A673 (cell line): ENCODE measurements around the gene GRIPAP1.

Experiments used
- CTCF ChIP-seq: fragments of 300-800, 200-600 bp; sonication (generic); conservative IDR thresholded peaks from 2 replicates; pipeline ENCODE4 v1.5.1; 2017; ENCODE audit warnings: low read depth, mild to moderate bottlenecking, antibody characterized with exemption, low read length, moderate library complexity, mixed read lengths
- EZH2 ChIP-seq: fragments of 200-600 bp; sonication (generic); IDR thresholded peaks from 2 replicates; pipeline ENCODE4 v1.6.1; 2017; ENCODE audit warnings: borderline replicate concordance, low read depth, mild to moderate bottlenecking, mixed read lengths, antibody characterized with exemption, low read length; ENCODE audit not compliant: poor library complexity, severe bottlenecking

- TF ChIP-seq CTCF (no peak), EZH2 (no peak)
These were observed at the start of gene GRIPAP1 for GRCh38 chrX:49002091-49002935.
